Measurements from ENCODE around the gene CLIP2. TPM values are rescaled to one million over a fixed set of nuclear protein-coding genes. Genes with fewer than 3 reads are reported as not detected.
"Not testable (repeated sequence)": the region's sequence is repeated elsewhere in the genome, so short reads cannot be mapped to it uniquely, and the experiment has no call there.

The CLIP2 gene
- total RNA-seq (2014; rRNA removed; shearing (Covaris generic)) = 29.3 and 31.5 TPM in 2 replicates
- 13.8 and 15.2 TPM in 2 replicates for polyA plus RNA-seq (2015; cell fraction: cytosol; rRNA removed)
- 17.8 and 19.5 TPM in 2 replicates for polyA plus RNA-seq (2015; cell fraction: nucleus; rRNA removed)

DNA sequence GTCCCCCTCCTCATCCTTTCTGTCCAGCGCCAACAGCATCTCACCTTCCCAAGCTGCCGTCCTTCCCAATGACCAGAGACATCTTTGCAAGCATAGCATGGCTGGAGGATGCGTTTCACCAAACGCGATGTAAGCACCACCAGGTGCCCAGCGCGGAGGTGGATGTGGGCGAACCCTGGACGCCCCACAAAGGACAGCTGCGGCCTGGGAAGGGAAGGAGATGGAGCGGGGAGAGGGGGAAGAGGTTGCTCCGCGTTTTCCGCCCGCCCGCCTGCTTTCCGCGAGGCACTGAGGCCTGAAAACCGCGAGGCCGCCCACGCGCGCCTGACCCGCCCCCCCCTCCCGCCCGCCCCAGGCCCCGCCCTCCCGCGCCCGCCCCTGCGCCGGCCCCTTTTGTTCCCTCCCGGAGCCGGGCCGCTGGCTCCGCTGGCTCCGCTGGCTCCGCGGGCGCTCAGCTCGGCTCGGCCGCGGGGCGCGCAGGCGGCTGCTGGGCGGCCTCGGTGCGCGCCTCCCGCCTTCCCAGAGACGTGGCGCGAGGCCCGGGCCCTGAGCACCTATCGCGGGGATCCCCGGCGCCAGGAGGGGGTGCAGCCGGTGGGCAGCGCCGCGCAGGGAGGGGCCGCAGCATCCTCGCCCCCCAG lies at the start of gene CLIP2:
CLIP2 (plus strand) TSS at position 390 of the 641 bp plus-strand sequence. CDS start 28,140 bp downstream, outside the sequence.
- peak; percentile 71 for DNase-seq (ENCODE audit: low read depth)

DNA sequence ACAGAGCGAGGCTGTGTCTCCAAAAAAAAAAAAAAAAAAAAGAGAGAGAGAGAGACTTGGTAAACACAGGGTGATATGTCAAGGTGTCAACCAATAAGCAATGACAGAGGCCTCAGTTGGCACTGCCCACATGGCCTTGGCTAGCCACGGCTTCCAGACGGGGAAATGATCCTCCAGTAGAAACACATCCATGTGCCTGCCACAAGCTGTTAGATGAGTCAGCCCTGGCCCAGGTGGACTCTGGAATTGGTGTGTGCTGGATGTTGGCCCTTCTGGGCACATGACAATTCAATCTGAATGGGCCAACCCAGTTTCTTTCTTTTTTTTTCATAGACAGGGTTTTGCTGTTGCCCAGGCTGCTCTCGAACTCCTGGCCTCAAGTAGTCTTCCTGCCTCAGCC lies 48.7 kb upstream of the CLIP2 start:
- no peak for DNase-seq (ENCODE audit: low read depth)

DNA sequence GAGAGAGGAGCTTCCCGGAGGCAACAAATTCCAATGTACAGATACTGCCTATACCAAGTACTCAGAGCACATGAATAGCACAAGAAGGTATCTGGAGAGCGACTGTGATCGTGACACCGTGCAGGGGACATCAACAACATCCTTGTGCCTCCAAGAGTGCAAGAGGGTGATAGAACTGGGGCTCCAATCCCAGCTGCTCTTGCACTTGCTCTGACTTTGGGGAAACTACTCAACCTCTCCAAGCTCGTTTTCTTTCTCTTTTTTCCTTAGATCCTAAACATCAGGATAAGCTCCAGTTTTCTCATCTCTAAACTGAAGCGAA lies 47.1 kb upstream of the CLIP2 start:
- DNase-seq (ENCODE audit: low read depth) = no peak

GRCh38 chr7:74246497-74246896 lies 42.7 kb upstream of the CLIP2 start:
- no peak for DNase-seq (ENCODE audit: low read depth)

GRCh38 chr7:74248156-74248555 lies 41.1 kb upstream of the CLIP2 start:
- DNase-seq (ENCODE audit: low read depth) = no peak

DNA sequence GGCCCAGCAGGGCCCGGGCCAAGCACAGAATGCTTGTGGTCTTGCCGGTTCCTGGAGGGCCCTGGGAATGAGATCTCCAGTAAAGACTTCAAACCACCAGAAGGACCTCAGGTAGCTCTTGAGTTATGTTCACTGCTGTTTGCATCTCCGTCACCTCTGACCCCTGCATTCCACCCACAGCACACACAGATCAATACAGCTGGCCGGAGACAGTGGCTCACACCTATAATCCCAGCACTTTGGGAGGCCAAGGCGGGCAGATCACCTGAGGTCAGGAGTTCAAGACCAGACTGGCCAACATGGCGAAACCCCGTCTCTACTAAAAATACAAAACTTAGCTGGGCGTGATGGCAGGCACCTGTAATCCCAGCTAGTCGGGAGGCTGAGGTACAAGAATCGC lies 40.1 kb upstream of the CLIP2 start:
- not testable (repeated sequence) for DNase-seq (ENCODE audit: low read depth)

GRCh38 chr7:74252893-74253292 lies 36.3 kb upstream of the CLIP2 start:
- DNase-seq (ENCODE audit: low read depth) = no peak

DNA sequence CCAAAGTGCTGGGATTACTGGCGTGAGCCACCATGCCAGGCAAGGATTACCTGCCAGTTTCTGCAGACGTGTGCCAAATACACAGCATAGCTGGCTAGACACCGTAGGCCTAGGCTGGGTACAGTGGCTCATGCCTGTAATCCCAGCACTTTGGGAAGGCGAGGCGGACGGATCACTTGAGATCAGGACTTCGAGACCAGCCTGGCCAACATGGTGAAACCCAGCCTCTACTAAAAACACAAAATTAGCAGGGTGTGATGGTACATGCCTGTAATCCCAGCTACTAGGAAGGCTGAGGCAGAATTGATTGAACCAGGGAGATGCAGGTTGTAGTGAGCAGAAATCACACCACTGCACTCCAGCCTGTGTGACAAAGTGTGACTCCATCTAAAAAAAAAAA lies 35.9 kb upstream of the CLIP2 start:
- DNase-seq (ENCODE audit: low read depth) = no peak

GRCh38 chr7:74253835-74254128 lies 35.4 kb upstream of the CLIP2 start:
- no peak for DNase-seq (ENCODE audit: low read depth)

DNA sequence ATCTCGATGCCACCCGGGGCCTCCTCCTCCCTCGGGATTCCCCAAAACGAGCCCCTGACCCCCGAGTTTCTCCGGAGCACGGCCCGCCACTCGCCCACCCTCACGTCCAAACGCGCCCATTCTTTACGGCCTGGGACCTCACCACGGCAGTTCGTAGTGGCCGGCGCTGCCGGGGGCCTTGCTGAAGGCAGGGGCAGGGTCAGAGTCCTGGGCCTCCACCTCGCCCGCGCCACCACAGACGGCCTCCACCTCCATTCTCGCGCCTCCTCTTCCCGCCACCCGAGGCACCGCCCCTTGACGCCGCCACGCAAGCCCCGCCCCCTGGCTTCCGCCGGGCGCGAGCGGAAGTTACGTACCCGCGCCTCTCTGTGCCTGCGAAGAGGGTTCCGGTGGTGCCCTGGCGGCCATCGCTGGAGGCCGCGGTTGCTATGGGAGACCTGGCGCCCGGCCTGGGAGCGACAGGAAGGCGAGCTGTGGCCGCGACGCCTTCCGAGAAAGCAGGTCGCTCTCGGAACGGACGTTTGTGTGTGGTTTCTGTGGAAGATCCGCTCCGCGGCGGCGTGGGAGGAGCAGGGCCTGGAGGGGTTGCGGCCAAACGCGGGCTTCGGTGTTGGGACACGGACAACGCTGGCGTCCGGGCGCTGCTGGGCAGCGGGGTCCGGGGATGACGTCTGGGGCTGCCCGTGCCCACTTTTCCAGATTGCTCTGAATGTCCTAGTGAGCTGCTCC lies 34.9 kb upstream of the CLIP2 start, which contains the start of gene RFC2:
RFC2 (minus strand) TSS at position 271 of the 729 bp plus-strand sequence; CDS start at position 255, 16 bp downstream.
- peak; percentile 96 for DNase-seq (ENCODE audit: low read depth)

DNA sequence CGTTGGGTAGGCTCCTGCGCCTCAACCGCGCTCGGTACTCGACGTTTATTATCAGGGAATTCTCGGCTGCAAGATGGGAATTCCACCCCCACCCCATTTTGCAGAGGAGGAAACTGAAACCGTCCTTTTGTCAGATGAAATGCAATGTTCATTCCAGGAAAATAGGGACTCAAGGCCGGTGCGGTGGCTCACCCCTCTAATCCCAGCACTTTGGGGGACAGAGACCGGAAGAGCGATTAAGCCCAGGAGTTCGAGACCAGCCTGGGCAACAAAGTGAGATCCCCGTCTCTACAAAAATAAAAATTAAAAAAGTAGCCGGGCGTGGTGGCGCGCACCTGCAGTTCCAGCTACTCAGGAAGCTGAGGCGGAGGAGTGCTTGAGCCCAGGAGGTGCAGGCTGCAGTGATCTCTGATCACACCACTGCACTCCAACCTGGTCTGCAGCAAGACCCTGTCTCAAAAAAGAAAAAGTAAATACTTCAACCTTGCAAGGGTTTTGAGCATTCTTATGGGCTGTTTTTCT lies 34.3 kb upstream of the CLIP2 start:
- DNase-seq (ENCODE audit: low read depth) = no peak

DNA sequence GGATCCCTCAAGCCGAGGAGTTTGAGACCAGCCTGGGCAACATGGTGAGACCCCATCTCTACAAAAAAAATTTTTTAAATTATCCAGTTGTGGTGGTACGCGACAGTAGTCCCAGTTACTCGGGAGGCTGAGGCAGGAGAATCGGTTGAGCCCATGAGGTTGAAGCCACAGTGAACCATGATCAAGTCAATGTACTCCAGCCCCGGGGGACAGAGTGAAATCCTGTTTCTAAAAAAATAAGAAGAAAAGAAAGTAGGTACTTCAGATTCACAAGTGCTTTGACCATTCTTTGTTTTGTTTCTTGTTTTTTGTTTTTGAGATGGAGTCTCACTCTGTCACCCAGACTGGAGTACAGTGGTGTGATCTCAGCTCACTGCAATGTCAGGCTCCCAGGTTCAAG lies 33.7 kb upstream of the CLIP2 start:
- not testable (repeated sequence) for DNase-seq (ENCODE audit: low read depth)

- DNase-seq (ENCODE audit: low read depth) = no peak
Observed at GRCh38 chr7:74256491-74257408, 32.5 kb upstream of the CLIP2 start.

GRCh38 chr7:74258639-74259038 lies 30.6 kb upstream of the CLIP2 start:
- DNase-seq (ENCODE audit: low read depth) = no peak

DNA sequence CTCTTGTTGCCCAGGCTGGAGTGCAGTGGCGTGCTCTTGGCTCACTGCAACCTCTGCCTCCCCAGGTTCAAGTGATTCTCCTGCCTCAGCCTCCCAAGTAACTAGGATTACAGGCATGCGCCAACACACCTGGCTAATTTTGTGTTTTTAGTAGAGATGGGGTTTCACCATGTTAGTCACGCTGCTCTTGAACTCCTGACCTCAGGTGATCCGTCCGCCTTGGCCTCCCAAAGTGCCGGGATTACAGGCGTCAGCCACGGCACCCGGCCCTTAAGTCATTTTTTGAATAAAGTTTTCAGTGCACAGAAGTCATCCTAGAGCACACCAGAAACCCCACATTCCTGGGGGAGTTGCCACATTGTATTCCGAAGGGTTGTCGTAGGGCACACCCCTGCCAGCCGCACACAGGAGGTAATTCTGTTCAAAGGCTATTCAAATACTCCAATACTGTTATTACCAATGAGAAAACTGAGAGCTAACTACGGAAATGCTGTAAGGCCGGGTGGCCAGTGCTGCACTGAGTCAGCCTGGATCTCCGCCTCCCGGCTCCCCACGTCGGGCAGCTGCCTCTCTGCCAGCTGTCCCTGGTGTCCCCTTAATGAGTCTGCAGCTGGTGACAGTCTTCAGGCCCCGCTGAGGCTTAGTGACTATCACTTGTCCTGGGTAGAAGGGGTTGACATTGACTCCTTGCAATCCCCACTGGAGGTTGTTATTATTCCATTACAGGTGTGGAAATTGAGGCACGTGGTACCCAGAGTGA lies 26.4 kb upstream of the CLIP2 start:
- no peak for DNase-seq (ENCODE audit: low read depth)

GRCh38 chr7:74263399-74264120 lies 25.6 kb upstream of the CLIP2 start:
- DNase-seq (ENCODE audit: low read depth) = no peak

- DNase-seq (ENCODE audit: low read depth) = no peak
Observed at GRCh38 chr7:74266191-74266963, 22.8 kb upstream of the CLIP2 start.

DNA sequence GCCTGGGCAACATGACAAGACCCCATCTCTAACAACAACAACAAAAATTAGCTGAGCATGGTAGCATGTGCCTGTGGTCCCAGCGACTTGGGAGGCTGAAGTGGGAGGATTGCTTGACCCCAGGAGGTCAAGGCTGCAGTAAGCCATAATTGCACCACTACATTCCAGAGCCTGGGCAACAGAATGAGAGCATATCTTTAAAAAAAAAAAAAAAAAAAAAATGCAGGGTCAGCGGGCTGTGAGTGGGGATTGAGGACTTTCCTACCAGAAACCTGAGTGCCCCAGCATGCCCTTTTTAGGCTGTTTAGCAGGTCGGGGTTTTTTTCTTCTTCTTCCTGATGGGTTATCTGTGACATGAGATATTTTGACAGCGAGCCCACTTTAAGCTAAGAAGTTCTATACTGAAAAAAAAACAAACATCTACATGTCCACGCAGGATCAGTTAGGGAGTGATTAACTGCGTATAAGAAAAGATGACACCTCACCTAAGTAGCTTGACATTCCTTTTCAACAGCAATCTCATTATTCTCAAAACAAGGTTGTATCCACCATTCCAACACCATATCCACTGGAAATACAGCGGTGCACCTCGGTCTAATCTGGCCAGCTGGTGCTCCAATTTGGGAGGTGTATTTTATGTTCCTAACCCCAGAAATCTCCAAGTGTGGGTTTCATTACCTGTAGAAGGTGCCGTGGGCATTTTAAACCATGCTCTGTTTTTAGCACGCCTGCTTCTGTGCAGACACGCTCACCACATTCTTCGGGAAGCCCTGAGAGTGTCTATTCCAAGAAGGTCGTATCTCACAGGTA lies 21.2 kb upstream of the CLIP2 start:
- DNase-seq (ENCODE audit: low read depth) = no peak

Data from HT1080 (cell line).